ENCODE results near the gene METTL2A. TPM values are rescaled to one million over a fixed set of nuclear protein-coding genes. Genes with fewer than 3 reads are reported as not detected.
"Not testable (repeated sequence)": the region's sequence is repeated elsewhere in the genome, so short reads cannot be mapped to it uniquely, and the experiment has no call there.

METTL2A gene
- total RNA-seq, 1 experiment from 2014 or later: 21.3 TPM

- H3K27ac Mint-ChIP-seq (ENCODE audit: unreplicated experiment); DNase-seq; H3K4me3 Mint-ChIP-seq (ENCODE audit: low read depth, unreplicated experiment); H3K9me3 Mint-ChIP-seq (ENCODE audit: low read depth, unreplicated experiment); intact Hi-C loops (cut with micrococcal nuclease; ENCODE audit: unreplicated experiment); H3K36me3 Mint-ChIP-seq (ENCODE audit: insufficient read depth, unreplicated experiment); H3K4me1 Mint-ChIP-seq (ENCODE audit: low read depth, unreplicated experiment); BruUV-seq (replicated peaks); H3K27me3 Mint-ChIP-seq (ENCODE audit: unreplicated experiment): not testable (repeated sequence)
- CTCF ChIA-PET: interaction anchor here (0.7 kb wide), 1 partner anchor 119 kb away, joined by 3 read pairs; no protein-coding TSS in a partner anchor
Measured at GRCh38 chr17:62496344-62496743, 72.6 kb downstream of the METTL2A start.

GRCh38 chr17:62498796-62499195 lies 75.1 kb downstream of the METTL2A start:
- intact Hi-C loops (cut with micrococcal nuclease; ENCODE audit: unreplicated experiment); H3K9me3 Mint-ChIP-seq (ENCODE audit: low read depth, unreplicated experiment); H3K4me1 Mint-ChIP-seq (ENCODE audit: low read depth, unreplicated experiment); H3K4me3 Mint-ChIP-seq (ENCODE audit: low read depth, unreplicated experiment); CTCF ChIA-PET; H3K27ac Mint-ChIP-seq (ENCODE audit: unreplicated experiment); BruUV-seq (replicated peaks); H3K36me3 Mint-ChIP-seq (ENCODE audit: insufficient read depth, unreplicated experiment); DNase-seq; H3K27me3 Mint-ChIP-seq (ENCODE audit: unreplicated experiment): not testable (repeated sequence)

Other genes with a start within 250 kb of the METTL2A start
- gene EFCAB3, start 43.3 kb upstream of the METTL2A start, total RNA-seq (2022): not detected in 2 replicates
- gene TLK2, start 54.9 kb downstream of the METTL2A start, total RNA-seq (2022): 25.1 and 26.3 TPM in 2 replicates
- 2.3 and 2.6 TPM in 2 replicates for gene MRC2, start 203.8 kb downstream of the METTL2A start, total RNA-seq (2022)

Measured in Calu3 (cell line).